Activated effector memory CD4-positive, alpha-beta T cell treated with Interleukin-2 at 50 U/mL for 16 hours (primary cell): ENCODE results near the gene TTBK1.

Source experiments
- DNase-seq: peaks from one replicate; pipeline ENCODE4 v3.0.0-alpha.2; 2020

Gene TTBK1

DNA sequence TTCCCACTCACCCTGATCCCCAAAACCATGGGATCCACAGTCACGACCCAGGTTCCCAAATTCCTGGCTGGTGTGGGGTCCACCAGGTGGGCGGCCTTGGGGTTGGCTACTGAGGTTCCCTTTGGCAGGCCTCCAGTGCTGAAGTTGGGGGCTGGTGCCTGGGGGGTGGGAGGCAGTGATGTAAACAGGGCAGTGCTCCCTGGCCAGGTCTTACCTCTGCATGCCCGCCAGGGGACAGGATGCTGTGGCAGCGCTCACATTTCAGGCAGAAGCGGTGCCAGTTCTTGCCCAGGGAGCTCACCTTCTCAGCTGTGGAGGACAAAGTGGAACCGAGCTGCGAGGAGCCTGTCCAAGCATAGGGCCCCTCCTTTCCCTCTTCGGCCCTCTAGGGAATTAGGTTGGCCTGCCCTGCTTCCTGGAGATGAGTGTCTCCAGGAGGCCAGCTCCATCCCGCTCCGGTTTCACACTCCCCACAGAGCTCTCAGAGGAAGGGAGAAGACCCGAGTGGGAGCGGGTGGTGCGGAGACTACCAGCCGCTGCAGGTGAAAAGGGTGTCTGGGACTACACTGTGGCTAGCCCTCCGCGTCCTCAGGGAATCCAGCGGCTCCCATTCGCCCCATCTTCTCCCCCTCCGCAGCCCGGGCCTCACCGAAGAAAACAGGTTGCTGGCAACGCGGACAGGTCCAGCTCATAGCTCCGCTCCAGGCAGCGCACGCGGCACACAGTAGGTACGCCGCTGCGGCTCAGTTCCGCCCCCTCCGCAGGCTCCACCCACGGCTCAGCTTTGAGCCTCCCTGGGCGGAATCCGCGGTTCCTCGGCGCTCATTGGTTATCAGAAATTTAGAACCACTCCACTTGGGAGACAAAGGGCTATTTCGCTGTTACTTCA is 65.1 kb downstream of the TTBK1 start, which contains the start of gene CRIP3:
Gene CRIP3, minus strand, starts transcription at position 726 of the 889 bp plus-strand sequence. Its CDS starts 34 bp downstream, at position 692.
- DNase-seq, result peak; percentile 35

DNA sequence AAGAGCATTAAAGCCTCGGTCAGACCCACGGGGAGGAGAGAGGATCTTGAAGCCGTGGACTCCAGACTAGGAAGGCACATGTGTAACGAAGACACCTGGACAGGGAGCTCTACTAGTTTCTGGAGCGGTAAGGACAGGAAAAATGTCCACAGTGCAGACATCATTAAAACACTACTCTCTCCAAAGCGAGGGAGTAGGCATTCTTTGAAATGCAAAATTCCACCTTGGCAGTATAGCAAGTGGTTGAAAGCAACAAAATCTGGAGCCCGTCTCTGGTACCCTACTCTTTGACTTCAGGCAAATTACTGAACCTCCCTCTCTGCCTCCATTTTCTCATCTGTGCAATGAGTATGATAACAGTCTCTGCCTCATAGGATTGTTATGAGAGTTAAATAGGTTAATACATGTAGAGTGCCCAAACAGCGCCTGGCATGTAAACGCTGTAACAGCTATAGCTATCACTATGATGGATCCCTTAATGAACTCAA is 65.8 kb downstream of the TTBK1 start:
- no peak for DNase-seq

DNA sequence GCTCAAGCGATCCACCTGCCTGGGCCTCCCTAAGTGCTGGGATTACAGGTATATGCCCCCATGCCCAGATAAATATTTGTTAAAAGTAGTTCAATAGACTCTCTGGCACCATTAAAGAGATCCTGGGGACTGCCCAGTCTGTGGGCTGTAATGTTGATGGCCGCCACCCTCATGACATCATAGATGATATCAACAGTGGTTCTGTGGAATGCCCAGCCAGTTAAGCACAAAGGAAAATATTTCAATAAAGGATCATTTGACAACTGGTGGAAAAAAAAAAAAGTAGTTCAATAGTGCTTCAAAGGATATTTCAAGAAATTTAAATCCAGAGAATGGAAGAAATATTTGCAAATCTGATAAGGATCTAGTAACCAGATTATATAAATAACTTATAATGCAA is 66.9 kb downstream of the TTBK1 start:
- DNase-seq, result no peak

DNA sequence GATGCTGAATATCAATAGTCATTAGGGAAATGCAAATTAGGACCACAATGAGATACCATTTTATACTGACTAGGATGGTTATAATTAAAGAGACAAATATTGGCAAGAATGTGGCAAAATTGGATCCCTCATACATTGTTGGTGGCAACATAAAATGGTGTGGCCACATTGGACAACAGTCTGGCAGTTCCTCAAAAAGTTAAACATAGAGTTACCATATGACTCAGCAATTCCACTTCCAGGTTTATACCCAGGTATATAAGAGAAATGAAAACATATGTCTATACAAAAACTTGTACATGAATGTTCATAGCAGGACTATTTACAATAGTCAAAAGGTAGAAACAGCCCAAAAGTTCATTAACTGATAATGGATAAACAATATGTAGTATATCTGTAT is 67.3 kb downstream of the TTBK1 start:
- no peak for DNase-seq

DNA sequence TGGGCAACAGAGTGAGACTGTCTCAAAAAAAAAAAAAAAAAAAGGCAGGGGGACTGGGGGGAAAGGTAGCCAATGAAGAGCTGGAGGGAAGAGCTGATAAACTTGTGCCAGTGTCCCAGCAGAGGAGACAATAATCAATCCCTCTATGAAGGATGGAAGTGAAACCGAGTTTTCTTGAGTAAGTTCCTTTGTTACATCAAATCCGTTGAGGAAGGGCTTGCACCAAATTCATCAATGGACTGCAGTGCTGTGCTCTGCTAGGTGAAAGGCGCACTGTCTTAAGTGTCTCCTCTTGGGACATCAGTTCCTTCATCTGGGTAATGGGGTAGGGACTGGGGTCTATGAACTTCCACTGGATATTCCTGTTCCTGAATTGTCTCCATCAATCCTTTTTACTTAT is 68.4 kb downstream of the TTBK1 start:
- no peak for DNase-seq

DNA sequence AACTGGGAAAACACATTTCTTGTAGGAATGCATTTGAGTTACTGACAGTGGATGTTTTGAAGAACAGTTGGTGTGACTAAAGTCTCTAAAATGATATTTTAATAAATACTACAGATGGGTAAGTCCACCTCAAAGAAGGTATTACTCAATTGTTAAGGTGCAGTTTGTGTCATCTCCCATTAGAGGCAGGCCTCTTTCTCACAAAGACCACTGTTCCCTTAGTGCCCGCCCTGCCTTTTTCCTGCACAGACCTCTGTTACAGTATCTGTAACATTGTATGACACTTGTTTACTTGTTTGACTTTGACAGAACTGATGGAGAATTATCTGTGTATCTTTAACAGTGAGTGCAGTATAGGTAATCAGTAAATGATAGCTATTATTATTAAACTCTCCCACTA is 70.5 kb downstream of the TTBK1 start:
- no peak for DNase-seq

DNA sequence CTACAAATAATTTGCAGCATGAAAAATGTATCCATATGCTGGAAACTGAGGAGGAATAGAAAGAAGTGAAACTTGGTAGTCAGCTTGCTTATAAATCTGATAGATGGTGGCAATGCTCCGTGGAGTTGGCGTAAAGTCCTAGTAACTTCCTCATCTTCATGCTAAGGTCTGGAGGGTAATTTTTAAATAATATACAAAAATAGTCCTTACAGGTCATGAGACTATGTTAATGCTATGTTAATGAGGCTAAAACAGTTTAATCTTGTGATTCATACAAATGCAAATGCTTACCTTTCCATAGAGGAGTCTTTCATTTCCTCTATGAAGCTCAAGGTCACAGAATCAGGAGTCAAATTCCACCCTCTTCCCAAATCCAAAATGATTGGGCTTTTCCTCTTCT is 74.7 kb downstream of the TTBK1 start:
- no peak for DNase-seq

DNA sequence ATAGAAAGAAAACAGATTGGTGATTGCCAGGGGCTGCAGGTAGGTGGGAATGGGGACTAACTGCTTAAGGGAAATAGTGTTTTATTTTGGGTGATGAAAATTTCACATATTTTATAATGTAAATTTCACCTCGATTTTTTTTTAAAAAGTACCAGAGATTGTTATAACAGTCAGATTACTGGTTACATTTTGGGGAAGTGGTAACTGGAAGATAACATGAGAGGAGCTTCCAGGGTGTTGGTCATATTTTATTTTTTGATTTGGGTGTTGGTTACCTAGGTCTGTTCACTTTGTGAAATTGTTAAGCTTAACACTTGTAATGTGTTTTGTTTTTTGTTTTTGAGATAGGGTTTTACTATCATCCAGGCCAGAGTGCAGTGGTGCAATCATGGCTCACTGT is 82.6 kb downstream of the TTBK1 start:
- no peak for DNase-seq

DNA sequence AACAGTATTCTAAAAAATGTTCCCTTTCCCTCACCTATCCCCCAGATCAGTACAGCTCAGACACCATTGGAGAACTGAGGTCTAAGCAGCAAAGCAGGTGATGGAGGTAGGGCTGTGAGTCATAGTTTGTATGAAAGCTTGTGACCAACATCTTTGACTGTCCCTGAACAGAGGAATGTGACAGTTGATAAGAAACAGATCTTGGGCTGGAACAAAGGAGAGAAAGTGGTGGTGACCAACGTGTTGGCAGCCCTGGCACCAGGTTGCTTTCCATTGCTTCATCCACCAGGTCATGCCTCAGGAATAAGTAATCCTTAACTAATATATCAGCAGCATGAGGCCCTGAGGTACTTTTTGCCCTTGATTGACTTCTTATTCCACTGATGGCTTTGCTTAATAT is 85.2 kb downstream of the TTBK1 start:
- DNase-seq, result no peak

DNA sequence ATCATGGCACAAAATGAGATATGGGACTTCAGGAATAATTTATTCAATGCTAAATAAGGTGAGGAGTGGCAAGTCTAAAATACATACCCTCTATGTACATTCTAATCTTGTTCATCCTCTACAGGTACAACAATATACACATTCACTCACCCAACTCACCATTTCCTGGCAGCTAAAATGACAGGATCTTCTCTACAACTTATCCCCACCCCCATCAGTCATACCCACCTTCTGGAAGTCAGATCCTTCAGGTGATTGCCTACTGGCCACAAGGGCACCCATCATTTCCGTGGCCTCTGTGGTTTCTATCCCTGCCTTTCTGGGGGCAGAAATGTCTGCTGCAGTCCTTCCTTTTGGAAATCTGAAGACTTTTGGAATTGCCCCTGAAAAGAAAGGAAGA is 88.2 kb downstream of the TTBK1 start:
- no peak for DNase-seq

DNA sequence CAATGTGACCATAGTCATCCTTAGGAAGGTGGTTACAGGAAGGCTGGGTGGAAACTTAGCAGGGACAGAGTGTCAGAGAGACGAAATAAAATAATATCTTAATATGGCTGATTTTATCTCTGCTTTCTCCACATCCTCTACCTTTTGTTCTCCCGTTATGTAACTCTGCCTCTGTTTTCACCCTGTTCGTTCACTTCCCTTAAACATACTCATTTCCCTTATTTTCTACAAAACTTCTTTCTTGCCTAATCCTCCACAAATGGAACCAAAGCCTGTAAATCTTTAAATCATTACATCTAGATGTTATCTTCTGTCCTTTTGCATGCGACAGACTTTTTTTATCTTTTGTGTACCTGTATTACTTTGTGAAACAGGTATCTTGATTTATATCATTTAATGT is 88.6 kb downstream of the TTBK1 start:
- DNase-seq, result no peak

DNA sequence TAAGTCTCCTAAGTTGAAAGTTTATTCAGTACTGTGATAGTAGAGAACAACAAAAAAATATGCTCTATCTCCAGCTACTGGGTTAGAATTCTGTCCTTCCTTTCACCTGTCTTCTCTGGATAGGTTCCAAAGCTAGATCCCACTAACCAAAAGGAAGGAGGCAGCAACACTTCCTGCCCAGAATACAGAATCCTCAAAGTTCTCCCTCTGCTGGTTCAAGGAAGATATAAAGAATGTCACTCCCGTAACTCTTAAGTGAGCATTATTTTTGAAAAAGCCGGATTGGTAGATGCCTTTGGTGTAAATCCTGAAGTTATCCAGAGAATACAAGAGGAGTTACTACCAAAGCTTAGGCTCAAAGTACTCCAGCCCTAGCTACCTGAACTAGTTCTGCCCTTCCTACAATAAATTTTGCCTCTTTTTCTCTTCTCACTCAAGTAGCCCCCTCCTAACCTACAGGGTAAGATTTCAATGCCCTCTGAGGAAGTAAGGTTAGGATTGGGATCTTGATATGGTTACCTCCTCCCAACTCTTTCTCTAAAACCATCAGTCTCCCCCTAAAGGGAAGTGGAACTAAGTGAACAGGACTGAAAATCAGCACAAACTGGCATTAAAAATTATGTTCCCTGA is 91.3 kb downstream of the TTBK1 start:
- DNase-seq, result no peak

DNA sequence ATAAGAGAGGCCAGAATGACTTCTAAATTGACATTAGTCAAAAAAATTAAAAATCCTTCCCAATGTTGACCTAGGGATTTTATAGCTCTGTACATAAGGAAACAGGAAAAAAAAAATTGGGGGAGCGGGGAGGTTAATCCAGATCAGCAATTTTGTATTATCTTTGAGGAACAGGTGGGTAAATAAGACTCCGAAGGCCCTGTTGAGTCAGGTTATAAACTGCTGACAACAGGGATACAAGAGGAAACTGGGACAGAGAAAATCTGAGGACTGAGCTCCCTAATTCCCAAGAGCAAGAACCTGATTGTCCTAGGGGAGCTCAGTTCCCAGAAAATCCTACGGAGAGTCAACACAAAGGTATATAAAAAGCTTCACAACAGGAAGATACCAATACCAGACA is 92.2 kb downstream of the TTBK1 start:
- no peak for DNase-seq

DNA sequence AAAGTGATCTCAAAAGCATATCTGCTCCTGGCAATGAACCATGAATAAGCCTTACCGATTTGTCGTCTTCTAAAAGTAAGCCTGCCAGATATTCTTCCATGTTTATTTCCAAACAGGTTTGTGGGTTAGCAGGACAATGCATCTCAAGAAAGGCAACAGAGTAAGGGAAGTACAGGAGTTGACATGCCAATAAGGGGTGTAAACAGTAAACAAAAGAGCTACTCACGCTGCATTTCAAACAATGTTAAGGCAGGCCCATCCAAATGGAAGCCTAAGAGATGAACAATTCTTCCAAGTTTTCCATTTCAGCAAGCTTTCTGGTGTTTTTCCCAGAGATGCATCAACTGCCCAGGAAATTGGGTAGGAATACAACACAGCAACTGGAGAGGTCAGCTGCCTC is 93.1 kb downstream of the TTBK1 start:
- DNase-seq, result no peak
